Mesendoderm (in vitro differentiated cells): ENCODE data around the gene CD63.

Source experiments
- DNase-seq: peaks from one replicate; pipeline ENCODE4 v3.0.0; 2013
- H2AK5ac ChIP-seq: 2 replicates; pipeline ENCODE4 v1.6.1; 2013; ENCODE audit warnings: low read length, inconsistent platforms
- H2BK120ac ChIP-seq: 2 replicates; pipeline ENCODE4 v1.6.1; 2013; ENCODE audit warnings: low read depth, mild to moderate bottlenecking, low read length, moderate library complexity, mixed read lengths
- H2BK15ac ChIP-seq: replicated peaks from 2 replicates; pipeline ENCODE4 v1.6.1; 2013; ENCODE audit warnings: low read depth, mild to moderate bottlenecking, moderate library complexity
- H2BK5ac ChIP-seq: 2 replicates; pipeline ENCODE4 v1.6.1; 2013; ENCODE audit warnings: low read length, inconsistent platforms
- H3K18ac ChIP-seq: 2 replicates; pipeline ENCODE4 v1.6.1; 2013; ENCODE audit warnings: mild to moderate bottlenecking, low read length, mixed read lengths
- H3K23ac ChIP-seq: one replicate; pipeline ENCODE4 v1.6.1; 2013; ENCODE audit warnings: low read length
- H3K27ac ChIP-seq: 2 replicates; pipeline ENCODE4 v1.5.1; 2013; ENCODE audit warnings: low read depth, mild to moderate bottlenecking, inconsistent platforms, low read length, moderate library complexity
- H3K27me3 ChIP-seq: 2 replicates; pipeline ENCODE4 v1.6.1; 2013; ENCODE audit warnings: low read length, control low read depth, mild to moderate bottlenecking, inconsistent platforms; ENCODE audit not compliant: insufficient read depth, poor library complexity
- H3K36me3 ChIP-seq: 2 replicates; pipeline ENCODE4 v1.6.1; 2013; ENCODE audit warnings: low read length, inconsistent platforms; ENCODE audit not compliant: control insufficient read depth, insufficient read depth
- H3K4ac ChIP-seq: one replicate; pipeline ENCODE4 v1.6.1; 2013; ENCODE audit warnings: low read depth, mild to moderate bottlenecking, low read length, moderate library complexity
- H3K4me1 ChIP-seq: 2 replicates; pipeline ENCODE4 v1.6.1; 2013; ENCODE audit warnings: low read depth, low read length, inconsistent platforms; ENCODE audit not compliant: control insufficient read depth
- H3K4me2 ChIP-seq: 2 replicates; pipeline ENCODE4 v1.6.1; 2013; ENCODE audit warnings: low read length
- H3K4me3 ChIP-seq: 2 replicates; pipeline ENCODE4 v1.5.1; 2013; ENCODE audit warnings: mild to moderate bottlenecking, low read length
- H3K56ac ChIP-seq: one replicate; pipeline ENCODE4 v1.6.1; 2013; ENCODE audit warnings: low read length
- H3K79me1 ChIP-seq: 2 replicates; pipeline ENCODE4 v1.6.1; 2013; ENCODE audit warnings: low read length, inconsistent platforms
- H3K79me2 ChIP-seq: 2 replicates; pipeline ENCODE4 v1.6.1; 2013; ENCODE audit warnings: mild to moderate bottlenecking, low read length; ENCODE audit not compliant: control insufficient read depth, insufficient read depth
- H3K9ac ChIP-seq: 2 replicates; pipeline ENCODE4 v1.6.1; 2013; ENCODE audit warnings: low read length, inconsistent platforms
- H4K5ac ChIP-seq: one replicate; pipeline ENCODE4 v1.6.1; 2013; ENCODE audit warnings: low read length
- H4K8ac ChIP-seq: one replicate; pipeline ENCODE4 v1.6.1; 2013; ENCODE audit warnings: low read depth, mild to moderate bottlenecking, control low read depth, low read length, moderate library complexity
- WGBS: extraction: QIAGEN DNeasy Blood & Tissue Kit; methylation state at CpG from one replicate; pipeline ENCODE4 v1.1.7; 2013; ENCODE audit warnings: low lambda C conversion rate, missing lambda C conversion rate; ENCODE audit not compliant: insufficient coverage; ENCODE audit errors: extremely low coverage; 5-methylcytosine and 5-hydroxymethylcytosine counted together

CD63 gene

GRCh38 chr12:55697686-55698085, 31.1 kb downstream of the CD63 start:
- H3K4me2 ChIP-seq = no peak overlapping the region
- H3K27me3 ChIP-seq = no peaks in the 10 kb centered on the region
- H3K23ac ChIP-seq = no peak overlapping the region
- no peak overlapping the region for H2BK120ac ChIP-seq
- no peak overlapping the region for H3K27ac ChIP-seq
- peaks cover 2% of the 10 kb centered on the region for H3K79me1 ChIP-seq
- no peak overlapping the region for H3K4me3 ChIP-seq
- WGBS = no CpG with 5 or more reads among the region's 7 CpGs
- DNase-seq = no peak
- no peak overlapping the region for H4K5ac ChIP-seq
- H3K4ac ChIP-seq = no peak overlapping the region
- no peak overlapping the region for H2AK5ac ChIP-seq
- no peak overlapping the region for H4K8ac ChIP-seq
- no peaks in the 10 kb centered on the region for H3K4me1 ChIP-seq
- no peak overlapping the region for H2BK5ac ChIP-seq
- no peaks in the 10 kb centered on the region for H3K79me2 ChIP-seq
- no peak overlapping the region for H3K9ac ChIP-seq
- H3K18ac ChIP-seq = no peak overlapping the region
- H3K56ac ChIP-seq = no peak overlapping the region
- H3K36me3 ChIP-seq = no peaks in the 10 kb centered on the region
- H2BK15ac ChIP-seq = no peak overlapping the region

- Histone ChIP-seq H3K79me2 (no peaks in the 10 kb centered on the region), H3K4me3 (no peak overlapping the region), H3K18ac (no peak overlapping the region), H2AK5ac (no peak overlapping the region), H3K36me3 (no peaks in the 10 kb centered on the region), H2BK5ac (no peak overlapping the region), H3K4me2 (no peak overlapping the region), H3K27ac (no peak overlapping the region), H3K4ac (no peak overlapping the region), H2BK15ac (no peak overlapping the region), H3K9ac (no peak overlapping the region), H3K23ac (no peak overlapping the region), H3K27me3 (no peaks in the 10 kb centered on the region), H2BK120ac (no peak overlapping the region), H4K8ac (no peak overlapping the region), H3K4me1 (no peaks in the 10 kb centered on the region), H3K56ac (no peak overlapping the region), H3K79me1 (peaks cover 2% of the 10 kb centered on the region), H4K5ac (no peak overlapping the region)
- DNase-seq = no peak
- WGBS = no CpG with 5 or more reads among the region's 19 CpGs
Measured at GRCh38 chr12:55696796-55697462, 31.9 kb downstream of the CD63 start.

- Histone ChIP-seq H3K4me2 (no peak overlapping the region), H2BK5ac (no peak overlapping the region), H3K4ac (no peak overlapping the region), H3K56ac (no peak overlapping the region), H4K5ac (no peak overlapping the region), H4K8ac (no peak overlapping the region), H2BK120ac (no peak overlapping the region), H3K4me1 (no peaks in the 10 kb centered on the region), H3K27ac (no peak overlapping the region), H3K27me3 (no peaks in the 10 kb centered on the region), H3K9ac (no peak overlapping the region), H3K36me3 (no peaks in the 10 kb centered on the region), H3K18ac (no peak overlapping the region), H3K23ac (no peak overlapping the region), H3K79me2 (no peaks in the 10 kb centered on the region), H2BK15ac (no peak overlapping the region), H3K4me3 (no peak overlapping the region), H3K79me1 (peaks cover under 1% of the 10 kb centered on the region), H2AK5ac (no peak overlapping the region)
- DNase-seq = no peak
- WGBS = no CpG with 5 or more reads among the region's 6 CpGs
Measured at GRCh38 chr12:55696141-55696540, 32.7 kb downstream of the CD63 start.

- Histone ChIP-seq H3K4me2 (no peak overlapping the region), H2BK5ac (no peak overlapping the region), H3K36me3 (no peaks in the 10 kb centered on the region), H3K79me2 (no peaks in the 10 kb centered on the region), H3K9ac (no peak overlapping the region), H3K23ac (no peak overlapping the region), H4K5ac (no peak overlapping the region), H3K4ac (no peak overlapping the region), H4K8ac (no peak overlapping the region), H2BK120ac (no peak overlapping the region), H3K27me3 (no peaks in the 10 kb centered on the region), H3K18ac (no peak overlapping the region), H2BK15ac (no peak overlapping the region), H3K56ac (no peak overlapping the region), H3K27ac (no peak overlapping the region), H3K79me1 (no peaks in the 10 kb centered on the region), H2AK5ac (no peak overlapping the region), H3K4me1 (no peaks in the 10 kb centered on the region), H3K4me3 (no peak overlapping the region)
- no peak for DNase-seq
- no CpG with 5 or more reads among the region's 7 CpGs for WGBS
Measured at GRCh38 chr12:55695349-55695748, 33.5 kb downstream of the CD63 start.

- H2BK120ac ChIP-seq = no peak overlapping the region
- no peaks in the 10 kb centered on the region for H3K36me3 ChIP-seq
- no peak overlapping the region for H3K18ac ChIP-seq
- no peak overlapping the region for H3K56ac ChIP-seq
- no peak overlapping the region for H3K9ac ChIP-seq
- no peak overlapping the region for H2AK5ac ChIP-seq
- no peak overlapping the region for H3K23ac ChIP-seq
- no peak overlapping the region for H2BK15ac ChIP-seq
- no peaks in the 10 kb centered on the region for H3K79me1 ChIP-seq
- no peak overlapping the region for H4K8ac ChIP-seq
- no peak overlapping the region for H3K4me2 ChIP-seq
- no CpG with 5 or more reads among the region's 4 CpGs for WGBS
- H3K79me2 ChIP-seq = no peaks in the 10 kb centered on the region
- no peaks in the 10 kb centered on the region for H3K27me3 ChIP-seq
- no peak overlapping the region for H2BK5ac ChIP-seq
- no peak overlapping the region for H3K4me3 ChIP-seq
- no peaks in the 10 kb centered on the region for H3K4me1 ChIP-seq
- H3K4ac ChIP-seq = no peak overlapping the region
- DNase-seq = no peak
- H3K27ac ChIP-seq = no peak overlapping the region
- no peak overlapping the region for H4K5ac ChIP-seq
Measured at GRCh38 chr12:55694651-55695050, 34.2 kb downstream of the CD63 start.

GRCh38 chr12:55694188-55694515, 34.7 kb downstream of the CD63 start:
- Histone ChIP-seq H3K9ac (no peak overlapping the region), H3K27ac (no peak overlapping the region), H3K36me3 (no peaks in the 10 kb centered on the region), H2AK5ac (no peak overlapping the region), H4K5ac (no peak overlapping the region), H3K23ac (no peak overlapping the region), H2BK5ac (no peak overlapping the region), H3K79me2 (no peaks in the 10 kb centered on the region), H3K4me2 (no peak overlapping the region), H3K4me1 (no peaks in the 10 kb centered on the region), H3K56ac (no peak overlapping the region), H3K4ac (no peak overlapping the region), H2BK15ac (no peak overlapping the region), H3K18ac (no peak overlapping the region), H4K8ac (no peak overlapping the region), H2BK120ac (no peak overlapping the region), H3K4me3 (no peak overlapping the region), H3K27me3 (no peaks in the 10 kb centered on the region), H3K79me1 (no peaks in the 10 kb centered on the region)
- no CpG with 5 or more reads among the region's 7 CpGs for WGBS
- no peak for DNase-seq
